SK-N-MC (cell line): ENCODE results near the gene CTNNA2.

Experiments
- EZH2 ChIP-seq: fragments of 200-600 bp; sonication (generic); IDR thresholded peaks from one replicate; pipeline ENCODE4 v1.6.1; 2017; ENCODE audit warnings: antibody characterized with exemption
- POLR2AphosphoS5 ChIP-seq: IDR thresholded peaks from 2 replicates; pipeline ENCODE4 v1.6.1; 2012; ENCODE audit warnings: mild to moderate bottlenecking, low read depth, low read length, borderline replicate concordance

GRCh38 chr2:79817288-79817687, 304.4 kb downstream of the CTNNA2 start:
- no peak for TF ChIP-seq EZH2
- TF ChIP-seq POLR2AphosphoS5, result no peak
